Fibroblast of lung (primary cell): ENCODE data around the gene H6PD. TPM values are rescaled to one million over a fixed set of nuclear protein-coding genes. Genes with fewer than 3 reads are reported as not detected.

ENCODE experiments used
- DNase-seq, 2 donors: peaks; one replicate each; pipeline versions ENCODE4 v3.0.0 to v3.0.0-alpha.2; 2010; ENCODE audit warnings: low read depth in 2 of 2
- H2AFZ ChIP-seq: 2 replicates; pipeline ENCODE4 v1.5.1; 2012; ENCODE audit warnings: low read length, control low read depth, inconsistent platforms
- H3K27ac ChIP-seq: 2 replicates; pipeline ENCODE4 v1.5.1; 2011; ENCODE audit warnings: low read length, control low read depth; ENCODE audit not compliant: insufficient read depth
- H3K27me3 ChIP-seq: 2 replicates; pipeline ENCODE4 v1.5.1; 2011; ENCODE audit warnings: mild to moderate bottlenecking, low read length; ENCODE audit not compliant: control insufficient read depth, insufficient read depth
- H3K36me3 ChIP-seq: 2 replicates; pipeline ENCODE4 v1.5.1; 2011; ENCODE audit warnings: low read length; ENCODE audit not compliant: control insufficient read depth, insufficient read depth
- H3K4me1 ChIP-seq: 2 replicates; pipeline ENCODE4 v1.5.1; 2011; ENCODE audit warnings: low read length; ENCODE audit not compliant: control insufficient read depth, insufficient read depth; ENCODE audit errors: extremely low read depth
- H3K4me2 ChIP-seq: 2 replicates; pipeline ENCODE4 v1.5.1; 2011; ENCODE audit warnings: low read length, control low read depth; ENCODE audit not compliant: insufficient read depth; ENCODE audit errors: extremely low read depth
- H3K4me3 ChIP-seq, 4 experiments: fragments of 200-600 bp in 1 of 4; sonication (generic) in 1 of 4; replicated peaks in 1 of 4; 2 replicates each; pipeline ENCODE4 v1.5.1; 2011 to 2016; ENCODE audit warnings: low read length in 4 of 4, low read depth in 3 of 4, mild to moderate bottlenecking in 3 of 4, control low read depth in 2 of 4, inconsistent platforms in 1 of 4, mixed read lengths in 1 of 4; ENCODE audit not compliant: insufficient read depth in 1 of 4; ENCODE audit errors: control extremely low read depth in 1 of 4
- H3K79me2 ChIP-seq: 2 replicates; pipeline ENCODE4 v1.5.1; 2012; ENCODE audit warnings: mild to moderate bottlenecking, low read length, inconsistent platforms; ENCODE audit not compliant: control insufficient read depth, insufficient read depth
- H3K9ac ChIP-seq: 2 replicates; pipeline ENCODE4 v1.5.1; 2011; ENCODE audit warnings: mild to moderate bottlenecking, low read length, control low read depth; ENCODE audit not compliant: insufficient read depth
- H3K9me3 ChIP-seq: 2 replicates; pipeline ENCODE4 v1.5.1; 2012; ENCODE audit warnings: low read depth, low read length; ENCODE audit not compliant: control insufficient read depth, insufficient read depth
- H4K20me1 ChIP-seq: 2 replicates; pipeline ENCODE4 v1.5.1; 2011; ENCODE audit warnings: low read length; ENCODE audit not compliant: control insufficient read depth, insufficient read depth; ENCODE audit errors: extremely low read depth
- CTCF ChIP-seq, 2 donors: IDR thresholded peaks in 1 of 2; conservative IDR thresholded peaks in 1 of 2; 1 replicate in 1 of 2; 2 replicates in 1 of 2; pipeline ENCODE4 v1.5.1; 2011 to 2012; ENCODE audit warnings: low read length in 2 of 2, control low read depth in 1 of 2, inconsistent platforms in 1 of 2, low read depth in 1 of 2, mild to moderate bottlenecking in 1 of 2
- EZH2 ChIP-seq: IDR thresholded peaks from 2 replicates; pipeline ENCODE4 v1.5.1; 2012; ENCODE audit warnings: low read length, control low read depth, mild to moderate bottlenecking; ENCODE audit errors: missing control alignments
- polyA plus RNA-seq, 2 donors: library from polyadenylated mRNA; depleted of rRNA in 1 of 2; stranded (reverse) in 1 of 2; unstranded in 1 of 2; fragments of >200 nt; gene quantifications; 2 replicates each; pipeline ENCODE4 v1.2.1, GENCODE V29; 2011 to 2012; ENCODE audit warnings: missing spikeins in 1 of 2
- total RNA-seq: library from RNA; depleted of rRNA; stranded (reverse); fragments of >200 nt; gene quantifications from 2 replicates; pipeline ENCODE4 v1.2.1, GENCODE V29; 2014

Gene H6PD
- total and polyA plus RNA-seq, 2 donors (not counting 1 experiment from before 2014, with no cell fraction given): 15.2 to 23.5 TPM

- DNase-seq: no peak
- H3K4me3 ChIP-seq: no peak overlapping the region
- H3K27me3 ChIP-seq: no peaks in the 10 kb centered on the region
- no peak overlapping the region for H2AFZ ChIP-seq
- H3K79me2 ChIP-seq: no peaks in the 10 kb centered on the region
- no peaks in the 10 kb centered on the region for H4K20me1 ChIP-seq
- H3K36me3 ChIP-seq: no peaks in the 10 kb centered on the region
- H3K27ac ChIP-seq: no peak overlapping the region
- peaks cover 41% of the 10 kb centered on the region for H3K4me1 ChIP-seq
- H3K9me3 ChIP-seq: no peaks in the 10 kb centered on the region
- TF ChIP-seq EZH2 (no peak), CTCF (conservative IDR thresholded peaks at IDR 0.05 in 1 of 2, IDR thresholded peaks at IDR 0.05 in 1 of 2; ENCODE audit: low read depth in 1 of 2, low read length in 2 of 2) (no peak)
- H3K4me2 ChIP-seq: no peak overlapping the region
- H3K9ac ChIP-seq: no peak overlapping the region
Observed at GRCh38 chr1:9278116-9278515, 43.5 kb downstream of the H6PD start.

- no peak overlapping the region for H2AFZ ChIP-seq
- H3K9me3 ChIP-seq: no peaks in the 10 kb centered on the region
- no peak overlapping the region for H3K9ac ChIP-seq
- H3K4me3 ChIP-seq: no peak overlapping the region
- TF ChIP-seq CTCF (conservative IDR thresholded peaks at IDR 0.05 in 1 of 2, IDR thresholded peaks at IDR 0.05 in 1 of 2; ENCODE audit: low read depth in 1 of 2, low read length in 2 of 2) (no peak), EZH2 (no peak)
- no peaks in the 10 kb centered on the region for H3K27me3 ChIP-seq
- H4K20me1 ChIP-seq: no peaks in the 10 kb centered on the region
- no peaks in the 10 kb centered on the region for H3K36me3 ChIP-seq
- no peak overlapping the region for H3K27ac ChIP-seq
- H3K79me2 ChIP-seq: no peaks in the 10 kb centered on the region
- peaks cover 41% of the 10 kb centered on the region for H3K4me1 ChIP-seq
- no peak for DNase-seq
- H3K4me2 ChIP-seq: no peak overlapping the region
Observed at GRCh38 chr1:9278585-9279153, 44.1 kb downstream of the H6PD start.

GRCh38 chr1:9279172-9279840, 44.7 kb downstream of the H6PD start:
- no peak for TF ChIP-seq CTCF (conservative IDR thresholded peaks at IDR 0.05 in 1 of 2, IDR thresholded peaks at IDR 0.05 in 1 of 2; ENCODE audit: low read depth in 1 of 2, low read length in 2 of 2)
- TF ChIP-seq EZH2: no peak
- H3K4me2 ChIP-seq: peak overlapping the region; percentile 25

More at GRCh38 chr1:9279172-9279840, 44.7 kb downstream of the H6PD start:
- Histone ChIP-seq H3K79me2 (no peaks in the 10 kb centered on the region), H2AFZ (no peak overlapping the region), H3K27ac (no peak overlapping the region), H3K9ac (no peak overlapping the region), H3K4me3 (no peak overlapping the region), H3K9me3 (no peaks in the 10 kb centered on the region), H4K20me1 (no peaks in the 10 kb centered on the region), H3K27me3 (no peaks in the 10 kb centered on the region), H3K4me1 (peaks cover 41% of the 10 kb centered on the region), H3K36me3 (no peaks in the 10 kb centered on the region)
- DNase-seq: peak in 1 of 2 donors; percentile 60
